Measurements from ENCODE around the gene RPS2.
A peak's percentile ranks its signal among the peaks of the same experiment; 100 is the strongest.

The RPS2 gene

GRCh38 chr16:2008009-2008526 lies 43.4 kb upstream of the RPS2 start:
- no peak for TF ChIP-seq CTCF (conservative IDR thresholded peaks at IDR 0.05; ENCODE audit: low read depth)
- POLR2A ChIA-PET (ENCODE audit: low non-redundant PET): interaction anchor here (0.6 to 1.2 kb wide), 6 partner anchors 13 to 147 kb away, joined by 3 to 8 read pairs (median 3); partner anchors contain the start of genes RPS2 and TRAF7
- peak overlapping the region; percentile 98 for H3K27ac ChIP-seq
- peak; percentile 88 for DNase-seq (ENCODE audit: low spot score)
- CTCF ChIA-PET: interaction anchor here (0.6 kb wide), 1 partner anchor 40 kb away, joined by 3 read pairs; no protein-coding TSS in a partner anchor

GRCh38 chr16:2007081-2007836 lies 42.6 kb upstream of the RPS2 start:
- CTCF ChIA-PET: interaction anchor here (0.6 kb wide), 3 partner anchors 14 to 58 kb away, joined by 3 read pairs; no protein-coding TSS in a partner anchor
- TF ChIP-seq CTCF (conservative IDR thresholded peaks at IDR 0.05; ENCODE audit: low read depth): no peak
- POLR2A ChIA-PET (ENCODE audit: low non-redundant PET): interaction anchor here (0.6 to 1.2 kb wide), 3 partner anchors 14 to 148 kb away, joined by 3 to 8 read pairs (median 3); partner anchors contain the start of genes RPS2 and TRAF7
- peak overlapping the region; percentile 98 for H3K27ac ChIP-seq
- DNase-seq (ENCODE audit: low spot score): no peak

- H3K27ac ChIP-seq: peak overlapping the region; percentile 98
- TF ChIP-seq CTCF (conservative IDR thresholded peaks at IDR 0.05; ENCODE audit: low read depth): no peak
- POLR2A ChIA-PET (ENCODE audit: low non-redundant PET): no interaction called here
- DNase-seq (ENCODE audit: low spot score): no peak
- CTCF ChIA-PET: no interaction called here
Measured at GRCh38 chr16:2006317-2006716, 41.7 kb upstream of the RPS2 start.

- POLR2A ChIA-PET (ENCODE audit: low non-redundant PET): no interaction called here
- TF ChIP-seq CTCF (conservative IDR thresholded peaks at IDR 0.05; ENCODE audit: low read depth): no peak
Measured at GRCh38 chr16:2005646-2006045, 41.0 kb upstream of the RPS2 start.

GRCh38 chr16:2004795-2005517 lies 40.3 kb upstream of the RPS2 start:
- no peak for TF ChIP-seq CTCF (conservative IDR thresholded peaks at IDR 0.05; ENCODE audit: low read depth)
- ChIA-PET CTCF (interaction anchor here (0.6 to 2.5 kb wide), 4 partner anchors 136 to 202 kb away, joined by 3 to 17 read pairs (median 4); no protein-coding TSS in a partner anchor), POLR2A (ENCODE audit: low non-redundant PET) (interaction anchor here (0.7 kb wide), 1 partner anchor 12 kb away, joined by 3 read pairs; no protein-coding TSS in a partner anchor)
- H3K27ac ChIP-seq: peak overlapping the region; percentile 98
- no peak for DNase-seq (ENCODE audit: low spot score)

More at GRCh38 chr16:2005646-2006045, 41.0 kb upstream of the RPS2 start:
- DNase-seq (ENCODE audit: low spot score): no peak
- peak overlapping the region; percentile 98 for H3K27ac ChIP-seq
- CTCF ChIA-PET: interaction anchor here (0.5 to 2.5 kb wide), 2 partner anchors 135 to 163 kb away, joined by 3 to 17 read pairs; no protein-coding TSS in a partner anchor

Measured in RWPE1 (cell line).